Peyer's patch (tissue), 4 donors: ENCODE measurements around the gene GALNS. TPM values are rescaled to one million over a fixed set of nuclear protein-coding genes. Genes with fewer than 3 reads are reported as not detected.
"Not testable (repeated sequence)": the region's sequence is repeated elsewhere in the genome, so short reads cannot be mapped to it uniquely, and the experiment has no call there.

Experiments used
- DNase-seq, 3 donors: peaks; one replicate each; pipeline ENCODE4 v3.0.0-alpha.2; 2017 to 2019
- H3K27ac ChIP-seq, 4 donors: fragments of 200-600 bp; sonication (generic); one replicate each; pipeline ENCODE4 v1.5.1; 2016 to 2019
- H3K27me3 ChIP-seq, 2 donors: fragments of 200-600 bp; sonication (generic); one replicate each; pipeline ENCODE4 v1.5.1; 2019
- H3K36me3 ChIP-seq, 3 donors: fragments of 200-600 bp; sonication (generic); one replicate each; pipeline ENCODE4 v1.5.1; 2016 to 2019
- H3K4me1 ChIP-seq, 4 donors: fragments of 200-600 bp; sonication (generic); one replicate each; pipeline ENCODE4 v1.5.1; 2016 to 2019
- H3K4me3 ChIP-seq, 4 donors: fragments of 200-600 bp; sonication (generic); 1 replicate in 3 of 4; 2 replicates in 1 of 4; pipeline ENCODE4 v1.5.1; 2016 to 2019; ENCODE audit warnings: mild to moderate bottlenecking in 1 of 4
- H3K9me3 ChIP-seq, 4 donors: fragments of 200-600 bp; sonication (generic); one replicate each; pipeline ENCODE4 v1.5.1; 2016 to 2019; ENCODE audit warnings: mild to moderate bottlenecking in 1 of 4
- POLR2A ChIP-seq, 2 donors: fragments of 450-650 bp; IDR thresholded peaks; one replicate each; pipeline ENCODE4 v1.5.1; 2017; ENCODE audit warnings: antibody characterized with exemption in 2 of 2, mild to moderate bottlenecking in 2 of 2, moderate library complexity in 2 of 2
- total RNA-seq, 4 donors: library from RNA; depleted of rRNA; stranded (reverse); fragments of >200 nt; gene quantifications; one replicate each; pipeline ENCODE4 v1.1.0, GENCODE V29; 2016
- TF ChIP-seq, protein P1 (sequence below), 6 experiments: fragments of 450-650 bp in 4 of 6; fragments of 200-600 bp in 2 of 6; sonication (generic) in 1 of 6; IDR thresholded peaks; one replicate each; pipeline ENCODE4 v1.5.1; 2017 to 2019; ENCODE audit warnings: antibody characterized with exemption in 6 of 6, mild to moderate bottlenecking in 3 of 6, moderate library complexity in 1 of 6

Gene GALNS
- total RNA-seq, 4 donors from 2014 or later: 46.4 to 180 (median 133) TPM

- no peak for DNase-seq
- Histone ChIP-seq H3K9me3 (no peaks in the 10 kb centered on the region), H3K27ac (no peak overlapping the region), H3K36me3 (no peaks in the 10 kb centered on the region), H3K4me1 (peaks cover 0 to 9% (median 0%) of the 10 kb centered on the region in 4 donors), H3K4me3 (no peak overlapping the region), H3K27me3 (no peaks in the 10 kb centered on the region)
- no peak for TF ChIP-seq POLR2A (IDR thresholded peaks at IDR 0.05)
- TF ChIP-seq, protein P1, sequence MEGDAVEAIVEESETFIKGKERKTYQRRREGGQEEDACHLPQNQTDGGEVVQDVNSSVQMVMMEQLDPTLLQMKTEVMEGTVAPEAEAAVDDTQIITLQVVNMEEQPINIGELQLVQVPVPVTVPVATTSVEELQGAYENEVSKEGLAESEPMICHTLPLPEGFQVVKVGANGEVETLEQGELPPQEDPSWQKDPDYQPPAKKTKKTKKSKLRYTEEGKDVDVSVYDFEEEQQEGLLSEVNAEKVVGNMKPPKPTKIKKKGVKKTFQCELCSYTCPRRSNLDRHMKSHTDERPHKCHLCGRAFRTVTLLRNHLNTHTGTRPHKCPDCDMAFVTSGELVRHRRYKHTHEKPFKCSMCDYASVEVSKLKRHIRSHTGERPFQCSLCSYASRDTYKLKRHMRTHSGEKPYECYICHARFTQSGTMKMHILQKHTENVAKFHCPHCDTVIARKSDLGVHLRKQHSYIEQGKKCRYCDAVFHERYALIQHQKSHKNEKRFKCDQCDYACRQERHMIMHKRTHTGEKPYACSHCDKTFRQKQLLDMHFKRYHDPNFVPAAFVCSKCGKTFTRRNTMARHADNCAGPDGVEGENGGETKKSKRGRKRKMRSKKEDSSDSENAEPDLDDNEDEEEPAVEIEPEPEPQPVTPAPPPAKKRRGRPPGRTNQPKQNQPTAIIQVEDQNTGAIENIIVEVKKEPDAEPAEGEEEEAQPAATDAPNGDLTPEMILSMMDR (IDR thresholded peaks at IDR 0.05): no peak
Measured at GRCh38 chr16:88892065-88892464, 35.3 kb upstream of the GALNS start.

GRCh38 chr16:88891083-88891482 lies 34.3 kb upstream of the GALNS start:
- H3K27me3 ChIP-seq: no peaks in the 10 kb centered on the region
- no peak overlapping the region for H3K27ac ChIP-seq
- H3K4me3 ChIP-seq: no peak overlapping the region
- no peaks in the 10 kb centered on the region for H3K9me3 ChIP-seq
- no peak for TF ChIP-seq POLR2A (IDR thresholded peaks at IDR 0.05)
- TF ChIP-seq, protein P1 (IDR thresholded peaks at IDR 0.05): no peak
- no peaks in the 10 kb centered on the region for H3K36me3 ChIP-seq
- H3K4me1 ChIP-seq: peaks cover 0 to 15% (median 0%) of the 10 kb centered on the region in 4 donors
- no peak for DNase-seq

DNA sequence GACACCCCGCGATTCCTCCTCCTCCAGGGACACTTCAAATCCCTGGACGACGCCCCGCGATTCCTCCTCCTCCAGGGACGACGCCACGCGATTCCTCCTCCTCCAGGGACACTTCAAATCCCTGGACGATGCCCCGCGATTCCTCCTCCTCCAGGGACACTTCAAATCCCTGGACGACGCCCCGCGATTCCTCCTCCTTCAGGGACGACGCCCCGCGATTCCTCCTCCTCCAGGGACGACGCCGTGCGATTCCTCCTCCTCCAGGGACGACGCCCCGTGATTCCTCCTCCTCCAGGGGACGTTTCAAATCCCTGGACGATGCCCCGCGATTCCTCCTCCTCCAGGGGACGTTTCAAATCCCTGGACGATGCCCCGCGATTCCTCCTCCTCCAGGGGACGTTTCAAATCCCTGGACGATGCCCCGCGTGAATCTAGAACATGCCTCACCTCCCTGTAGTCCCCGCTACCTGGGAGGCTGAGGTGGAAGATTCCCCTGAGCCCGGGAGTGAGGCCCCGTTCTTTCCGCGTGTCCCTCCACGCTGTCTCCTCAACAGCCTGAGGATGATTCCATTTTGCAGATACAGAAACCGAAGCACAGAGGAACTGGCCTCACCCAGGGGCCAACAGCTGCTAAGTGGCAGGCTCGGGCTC lies 33.1 kb upstream of the GALNS start:
- H3K27ac ChIP-seq, H3K9me3 ChIP-seq, H3K36me3 ChIP-seq, DNase-seq, H3K4me3 ChIP-seq, H3K27me3 ChIP-seq: not testable (repeated sequence)
- peaks cover 0 to 18% (median 0%) of the 10 kb centered on the region in 4 donors for H3K4me1 ChIP-seq

DNA sequence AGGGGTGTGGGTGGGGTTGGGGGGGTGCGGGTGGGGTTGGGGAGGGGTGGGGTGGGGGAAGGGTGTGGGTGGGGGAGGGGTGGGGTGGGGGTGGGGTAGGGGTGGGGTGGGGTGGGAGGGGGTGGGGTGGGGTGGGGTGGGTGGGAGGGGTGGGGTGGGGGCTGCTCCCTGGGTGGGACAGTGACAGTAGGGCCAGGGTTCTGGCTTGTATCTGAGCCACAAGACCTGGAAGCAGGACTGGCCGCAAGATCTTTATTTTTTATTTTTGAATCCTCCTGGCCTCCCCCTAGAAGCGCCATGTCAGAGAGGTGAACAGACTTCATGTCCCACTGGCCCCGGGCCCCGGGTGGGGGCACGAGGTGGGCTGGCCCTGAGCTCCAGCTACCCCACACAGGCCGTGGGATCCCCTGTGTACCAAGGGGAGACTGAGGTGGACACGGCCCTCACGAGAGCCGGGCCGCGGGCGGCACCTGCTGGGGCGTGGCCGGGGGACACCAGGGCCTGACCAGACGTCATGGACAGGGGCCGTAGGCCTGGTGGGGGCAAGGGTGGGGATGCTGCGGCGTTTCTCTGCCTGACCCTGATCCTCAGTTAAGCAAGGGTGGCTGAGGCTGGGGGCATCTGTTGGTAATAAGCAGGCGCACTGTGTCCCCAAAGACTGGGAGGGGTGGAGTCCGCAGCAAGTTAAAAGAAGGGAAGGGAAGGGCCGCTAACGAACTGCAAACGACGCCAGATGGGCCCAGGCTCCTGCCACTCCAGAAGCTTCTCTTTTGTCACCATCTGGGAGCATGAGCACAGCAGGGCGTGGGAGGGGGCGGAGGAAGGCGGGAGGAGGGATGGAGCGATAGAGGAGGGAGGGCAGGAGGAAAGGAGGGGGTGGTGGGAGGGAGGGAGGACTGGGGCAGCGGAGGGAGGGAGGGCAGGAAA lies 32.0 kb upstream of the GALNS start:
- Histone ChIP-seq H3K27me3 (no peaks in the 10 kb centered on the region), H3K36me3 (peaks cover 0 to 14% (median 0%) of the 10 kb centered on the region in 3 donors), H3K4me1 (peaks cover 0 to 18% (median 0%) of the 10 kb centered on the region in 4 donors), H3K9me3 (no peaks in the 10 kb centered on the region), H3K4me3 (no peak overlapping the region), H3K27ac (peak overlapping the region in 1 of 4 donors; percentile 47)
- DNase-seq: no peak
- TF ChIP-seq POLR2A (IDR thresholded peaks at IDR 0.05): no peak
- TF ChIP-seq, protein P1 (IDR thresholded peaks at IDR 0.05): no peak

DNA sequence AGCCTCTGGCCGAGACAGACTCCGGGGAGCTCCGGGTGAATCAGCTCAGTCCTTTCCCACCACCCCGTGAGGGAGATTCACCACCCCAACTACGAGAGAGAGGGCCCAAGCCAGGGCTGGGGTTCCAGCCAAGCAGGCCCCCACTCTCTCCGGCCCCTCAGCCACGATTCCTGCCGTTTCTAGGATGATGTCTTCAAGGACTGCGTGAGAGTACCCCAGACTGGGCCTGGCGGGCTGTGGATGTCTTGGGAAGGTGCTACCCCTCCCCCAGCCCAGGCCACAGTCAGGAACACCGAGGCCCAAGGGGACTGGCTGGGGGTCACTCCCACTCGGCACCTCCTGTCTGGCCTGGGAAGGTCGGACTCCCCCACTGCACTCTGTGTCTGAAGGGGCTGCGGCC lies 31.3 kb upstream of the GALNS start:
- TF ChIP-seq, protein P1 (IDR thresholded peaks at IDR 0.05): no peak
- no peak for TF ChIP-seq POLR2A (IDR thresholded peaks at IDR 0.05)
- DNase-seq: no peak
- H3K4me3 ChIP-seq: no peak overlapping the region
- no peaks in the 10 kb centered on the region for H3K27me3 ChIP-seq
- H3K9me3 ChIP-seq: no peaks in the 10 kb centered on the region
- peaks cover 0 to 18% (median 0%) of the 10 kb centered on the region in 4 donors for H3K4me1 ChIP-seq
- peak overlapping the region in 2 of 4 donors; percentile 47 to 65 for H3K27ac ChIP-seq
- H3K36me3 ChIP-seq: peaks cover 0 to 14% (median 0%) of the 10 kb centered on the region in 3 donors
